ENCODE measurements around the gene MICU1.

- TF ChIP-seq YY1 (IDR thresholded peaks at IDR 0.05; ENCODE audit: insufficient read depth, insufficient read length) = no peak
- no peak for TF ChIP-seq ZNF274 (IDR thresholded peaks at IDR 0.05; ENCODE audit: low read depth, low read length)
- TF ChIP-seq SUZ12 (IDR thresholded peaks at IDR 0.05; ENCODE audit: extremely low read depth, insufficient read depth, insufficient read length) = no peak
These were observed 202.5 kb downstream of the MICU1 start for GRCh38 chr10:72423426-72423825.

All from NT2/D1 (cell line).